GM20000 (cell line): ENCODE results near the gene PLA2G4B.

Experiments used
- DNase-seq: peaks from one replicate; pipeline ENCODE4 v3.0.0; 2012; ENCODE audit warnings: low spot score
- TF ChIP-seq, protein P1 (sequence below): IDR thresholded peaks from 2 replicates; pipeline ENCODE4 v1.5.1; 2012; ENCODE audit warnings: mild to moderate bottlenecking, control low read depth; ENCODE audit errors: extremely low read depth, missing control alignments

The PLA2G4B gene

DNA sequence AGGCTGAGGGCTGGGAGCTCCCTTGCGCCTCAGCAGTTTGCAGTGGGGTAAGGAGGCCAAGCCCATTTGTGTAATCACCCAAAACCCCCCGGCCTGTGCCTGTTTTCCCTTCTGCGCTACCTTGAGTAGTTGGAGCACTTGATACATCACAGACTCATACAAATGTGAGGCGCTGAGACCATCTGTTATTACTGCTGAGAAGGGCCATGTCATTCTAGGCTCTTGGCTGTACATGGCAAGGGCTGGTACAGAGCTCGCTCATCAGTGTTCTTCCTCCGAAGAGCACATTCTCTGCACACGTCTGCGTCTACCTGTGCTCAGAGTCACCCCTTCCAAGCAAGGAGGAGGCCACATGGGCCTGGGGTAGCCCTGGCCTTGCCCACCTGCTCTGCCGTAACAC, 9.3 kb downstream of the PLA2G4B start:
- TF ChIP-seq, protein P1, sequence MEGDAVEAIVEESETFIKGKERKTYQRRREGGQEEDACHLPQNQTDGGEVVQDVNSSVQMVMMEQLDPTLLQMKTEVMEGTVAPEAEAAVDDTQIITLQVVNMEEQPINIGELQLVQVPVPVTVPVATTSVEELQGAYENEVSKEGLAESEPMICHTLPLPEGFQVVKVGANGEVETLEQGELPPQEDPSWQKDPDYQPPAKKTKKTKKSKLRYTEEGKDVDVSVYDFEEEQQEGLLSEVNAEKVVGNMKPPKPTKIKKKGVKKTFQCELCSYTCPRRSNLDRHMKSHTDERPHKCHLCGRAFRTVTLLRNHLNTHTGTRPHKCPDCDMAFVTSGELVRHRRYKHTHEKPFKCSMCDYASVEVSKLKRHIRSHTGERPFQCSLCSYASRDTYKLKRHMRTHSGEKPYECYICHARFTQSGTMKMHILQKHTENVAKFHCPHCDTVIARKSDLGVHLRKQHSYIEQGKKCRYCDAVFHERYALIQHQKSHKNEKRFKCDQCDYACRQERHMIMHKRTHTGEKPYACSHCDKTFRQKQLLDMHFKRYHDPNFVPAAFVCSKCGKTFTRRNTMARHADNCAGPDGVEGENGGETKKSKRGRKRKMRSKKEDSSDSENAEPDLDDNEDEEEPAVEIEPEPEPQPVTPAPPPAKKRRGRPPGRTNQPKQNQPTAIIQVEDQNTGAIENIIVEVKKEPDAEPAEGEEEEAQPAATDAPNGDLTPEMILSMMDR = no peak

DNA sequence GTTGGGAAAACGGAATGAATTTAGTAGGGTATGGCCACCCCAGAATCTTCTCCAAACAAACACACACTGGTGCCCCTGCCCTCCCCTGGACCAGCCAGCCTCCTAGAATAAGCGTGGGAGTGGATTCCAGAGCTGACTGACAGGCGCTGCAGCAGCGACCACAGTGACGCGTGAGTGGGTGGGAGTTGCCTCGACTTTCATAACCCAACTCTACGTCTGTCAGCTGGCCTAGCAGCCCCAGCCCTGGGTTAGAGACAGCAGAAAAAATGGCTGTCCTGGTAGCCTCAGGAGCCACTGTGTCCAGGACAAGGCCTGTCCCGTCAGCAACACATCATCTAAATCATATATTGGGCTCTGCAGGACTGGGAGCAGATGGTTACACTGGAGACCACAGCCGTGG, 10.0 kb downstream of the PLA2G4B start:
- no peak for DNase-seq
- TF ChIP-seq, protein P1 = no peak

More for the DNA sequence above, 9.3 kb downstream of the PLA2G4B start:
- no peak for DNase-seq

DNA sequence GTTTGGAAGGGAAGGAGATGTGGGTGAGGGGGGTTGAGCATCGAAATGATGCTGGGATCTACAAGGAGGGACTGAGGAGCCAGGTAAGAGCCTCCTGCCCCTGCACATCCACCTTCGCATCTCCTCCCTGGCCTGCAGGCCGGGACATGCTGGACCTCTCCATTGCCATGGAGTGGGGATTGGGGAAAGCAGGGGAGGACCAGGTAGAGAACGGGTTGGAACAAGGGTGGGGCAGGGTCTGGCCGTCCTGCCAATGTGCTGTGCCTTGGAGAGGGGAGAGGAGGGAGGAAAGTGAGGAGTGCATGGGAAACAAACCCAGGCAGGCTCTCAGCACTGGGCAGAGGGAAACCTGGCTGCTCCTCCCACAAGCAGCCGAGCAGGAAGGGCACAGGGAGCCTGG, 10.6 kb downstream of the PLA2G4B start:
- TF ChIP-seq, protein P1 = no peak
- no peak for DNase-seq

DNA sequence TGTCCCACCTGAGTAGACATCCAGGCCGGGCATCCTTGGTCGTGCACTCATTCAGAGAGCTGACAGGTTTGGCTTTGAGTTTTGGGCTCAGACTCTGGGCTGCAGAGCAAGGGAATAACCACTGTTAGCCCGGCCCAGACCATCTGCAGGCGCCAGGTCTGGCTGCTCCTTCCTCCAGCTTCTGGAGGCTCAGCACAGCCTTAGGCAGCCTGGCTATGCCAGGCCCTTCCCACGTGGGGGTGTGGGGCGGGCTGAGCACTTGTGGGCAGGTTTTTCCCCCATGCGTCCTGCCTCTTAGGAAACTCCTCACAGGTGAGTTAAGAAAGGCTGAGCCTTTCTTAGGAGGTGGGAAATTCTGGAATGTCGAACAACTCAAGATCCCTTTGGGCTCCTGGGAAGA, 11.2 kb downstream of the PLA2G4B start:
- no peak for DNase-seq
- TF ChIP-seq, protein P1 = no peak

DNA sequence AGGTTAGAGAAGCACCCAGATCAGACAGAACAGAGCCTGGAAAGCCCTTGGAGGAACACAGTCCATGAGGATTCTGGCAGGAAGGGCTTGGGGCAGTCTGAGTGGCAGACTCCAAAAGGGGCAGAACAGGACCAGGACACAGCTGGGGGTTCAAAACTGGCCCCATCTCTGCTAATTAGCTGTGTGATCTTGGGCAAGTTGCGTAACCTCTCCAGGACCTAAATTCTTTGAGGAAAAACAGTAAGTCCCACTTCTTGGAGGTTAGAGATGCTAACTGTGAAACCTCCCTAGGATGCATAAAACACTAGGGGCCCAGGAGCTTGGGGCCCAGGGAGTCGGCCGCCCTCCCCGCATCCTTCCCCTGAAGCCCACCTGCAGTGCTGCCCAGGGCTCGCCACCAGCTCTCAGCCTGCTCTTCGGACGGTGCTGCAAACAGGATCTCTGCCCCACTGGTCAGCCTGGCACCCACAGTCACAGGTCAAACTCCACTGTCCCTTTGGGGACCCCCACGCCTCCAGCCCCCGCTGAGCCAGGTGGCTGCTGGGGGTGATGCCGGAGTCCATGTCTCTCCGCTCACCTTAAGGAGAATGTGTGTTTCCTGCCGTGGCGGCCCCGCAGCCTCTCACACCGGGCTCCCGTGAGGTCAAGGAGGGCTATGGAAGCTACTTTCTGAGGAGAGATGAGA, 12.0 kb downstream of the PLA2G4B start:
- TF ChIP-seq, protein P1 = no peak

DNA sequence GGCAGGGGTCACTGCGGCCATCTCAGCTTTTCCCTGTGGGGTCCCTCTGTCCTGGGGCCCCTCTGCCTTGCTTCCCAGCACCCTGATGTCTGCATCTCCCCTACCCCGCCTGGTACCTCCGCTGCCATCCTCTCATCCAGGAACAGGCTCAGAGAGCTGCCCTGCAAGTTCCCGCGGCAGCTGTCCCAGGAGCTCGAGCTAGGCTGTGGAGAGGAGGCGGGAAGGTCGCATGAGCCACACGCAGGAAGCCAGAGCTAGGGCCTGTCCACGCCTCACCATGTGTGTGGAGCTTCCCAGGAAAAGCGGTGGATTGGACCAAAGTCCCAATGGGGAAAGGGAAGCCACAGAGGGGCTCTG, 12.5 kb downstream of the PLA2G4B start:
- TF ChIP-seq, protein P1 = no peak

More for the DNA sequence above, 12.0 kb downstream of the PLA2G4B start:
- DNase-seq = no peak

DNA sequence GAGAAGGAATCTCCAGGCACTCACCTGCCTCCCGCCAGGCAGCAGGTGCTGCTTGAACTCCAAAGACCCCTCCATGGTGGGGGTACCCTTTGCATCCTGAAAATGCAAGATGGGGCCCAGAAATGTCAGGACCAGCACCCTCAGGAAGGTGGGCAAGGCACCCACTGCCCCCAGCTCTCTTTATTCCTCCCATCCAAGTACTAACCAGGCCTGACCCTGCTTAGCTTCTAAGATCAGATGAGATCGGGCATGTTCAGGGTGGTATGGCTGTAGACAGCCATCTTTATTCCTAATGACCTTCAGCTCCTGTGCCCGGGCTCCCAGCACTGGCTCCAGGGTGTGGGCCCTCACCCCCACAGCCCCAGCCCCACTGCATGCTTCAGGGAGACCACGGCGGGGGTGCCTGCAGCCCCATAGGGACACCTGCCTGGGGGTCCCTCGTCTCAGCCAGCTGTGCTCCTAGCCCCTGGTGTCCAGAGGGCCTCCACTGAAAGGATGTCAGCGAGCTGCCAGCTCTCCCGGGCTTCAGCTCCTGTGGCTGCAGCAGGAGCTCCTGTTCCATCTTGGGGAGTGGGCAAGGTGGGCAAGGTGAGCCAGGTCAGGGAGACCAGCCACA, 13.2 kb downstream of the PLA2G4B start:
- DNase-seq = no peak
- TF ChIP-seq, protein P1 = no peak

More for the DNA sequence above, 12.5 kb downstream of the PLA2G4B start:
- no peak for DNase-seq
